ENCODE results near the gene CAPZB. TPM values are rescaled to one million over a fixed set of nuclear protein-coding genes. Genes with fewer than 3 reads are reported as not detected.

CAPZB gene
- total and polyA plus RNA-seq, 2 of the 4 experiments (the other 2 are of a cell fraction), result 216 to 304 TPM

DNA sequence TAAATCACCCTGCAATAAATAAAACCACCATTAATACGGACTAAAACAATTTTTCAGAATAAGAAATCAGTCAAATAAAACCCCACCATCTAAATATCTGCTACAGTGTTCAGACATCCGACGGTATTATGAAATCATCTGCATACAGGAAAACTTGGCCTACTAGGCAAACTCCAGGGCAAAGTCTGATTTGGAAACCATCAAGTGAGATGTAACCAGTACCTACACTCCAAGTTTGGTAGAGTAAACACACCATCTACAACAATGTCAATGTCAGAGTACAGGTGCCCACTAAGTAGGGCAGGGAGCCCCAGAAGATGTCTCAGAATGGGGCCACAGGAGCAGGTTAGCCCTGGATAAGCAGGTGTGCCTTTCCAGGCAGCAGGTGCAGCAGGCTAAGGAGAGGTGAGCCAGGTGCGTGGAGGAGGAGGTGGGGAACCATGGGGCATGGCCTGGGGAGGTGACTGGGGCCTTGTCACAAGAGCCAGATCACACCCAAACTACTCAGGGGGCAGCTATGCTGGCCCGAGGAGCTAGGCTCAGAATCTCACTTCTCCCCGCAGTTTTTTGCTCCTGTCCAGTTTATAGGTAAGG is 59.6 kb downstream of the CAPZB start:
- H2BK120ac ChIP-seq (ENCODE audit: low read depth, low read length), result peak overlapping the region; percentile 37; the same call in 1 of the 2 replicates
- H2BK5ac ChIP-seq (ENCODE audit: low read depth, low read length, poor library complexity, severe bottlenecking), result peak overlapping the region; percentile 83
- no peak overlapping the region for H2AFZ ChIP-seq (replicated peaks; ENCODE audit: low read length, poor library complexity)
- H3K9ac ChIP-seq (ENCODE audit: low read depth, low read length), result no peak overlapping the region
- H3K18ac ChIP-seq (ENCODE audit: low read depth, low read length), result peak overlapping the region; percentile 62
- H3K27ac ChIP-seq (ENCODE audit: insufficient read depth, low read length), result peak overlapping the region; percentile 93
- peaks cover 33 to 94% of the 10 kb centered on the region in 2 experiments for H3K79me1 ChIP-seq (ENCODE audit: low read depth in 1 of 2, low read length in 2 of 2)
- CTCF ChIA-PET, result interaction anchor here (0.6 to 1.2 kb wide), 2 partner anchors 35 to 215 kb away, joined by 3 to 5 read pairs; no protein-coding TSS in a partner anchor
- peak overlapping the region; percentile 66; the same call in 1 of the 2 replicates for H3K4ac ChIP-seq (ENCODE audit: low read depth, low read length)
- H4K20me1 ChIP-seq (ENCODE audit: insufficient read depth, low read length), result peaks cover 93% of the 10 kb centered on the region
- no peaks in the 10 kb centered on the region for H3K27me3 ChIP-seq (ENCODE audit: control insufficient read depth, insufficient read depth, low read length)
- H2BK20ac ChIP-seq (ENCODE audit: low read depth, low read length), result no peak overlapping the region; the same call in 1 of the 2 replicates
- H3K36me3 ChIP-seq (ENCODE audit: control insufficient read depth, insufficient read depth, low read length), result no peaks in the 10 kb centered on the region
- 100% methylated on average over 2 of the region's 6 CpGs; no CpG with 5 or more reads in 1 of the 2 experiments for WGBS, 2 experiments (ENCODE audit: extremely low coverage in 2 of 2, insufficient read length in 1 of 2)
- intact Hi-C loops (cut with micrococcal nuclease), result no loop called here
- H4K8ac ChIP-seq (ENCODE audit: low read depth in 2 of 2, low read length in 2 of 2), result no peak overlapping the region; a peak in 1 of 4 replicates
- H3K14ac ChIP-seq (replicated peaks; ENCODE audit: low read depth, low read length), result peak overlapping the region; percentile 45; the same call in 1 of the 2 replicates
- H2AK9ac ChIP-seq (replicated peaks; ENCODE audit: low read depth, low read length, poor library complexity), result peak overlapping the region; percentile 73
- peaks cover 53% of the 10 kb centered on the region for H3K4me1 ChIP-seq (ENCODE audit: control insufficient read depth, insufficient read depth, low read length)
- peaks cover 54% of the 10 kb centered on the region for H3K9me1 ChIP-seq (ENCODE audit: insufficient read depth, low read length)
- H3K23ac ChIP-seq (ENCODE audit: low read depth, low read length), result peak overlapping the region; percentile 65; the same call in 1 of the 2 replicates
- no peak for DNase-seq
- H4K91ac ChIP-seq (ENCODE audit: insufficient read depth, low read depth, low read length), result peak overlapping the region; percentile 24; the same call in 1 of the 2 replicates
- H4K5ac ChIP-seq (ENCODE audit: low read depth, low read length), result peak overlapping the region; percentile 52; the same call in 1 of the 2 replicates
- no peak overlapping the region; the same call in 1 of the 2 replicates for H3K4me2 ChIP-seq (ENCODE audit: low read depth, low read length)
- H2BK15ac ChIP-seq (ENCODE audit: low read depth, low read length), result 0 out of 3 replicates have a peak overlapping the region, but pooled peaks have one; percentile 2
- in situ Hi-C loops (cut with MboI; ENCODE audit: low sequenced_read_pairs), result no loop called here
- dilution Hi-C loops (cut with HindIII; ENCODE audit: low sequenced_read_pairs, unreplicated experiment), result no loop called here
- peak overlapping the region; percentile 31; the same call in 1 of the 2 replicates for H3K56ac ChIP-seq (ENCODE audit: extremely low read depth, insufficient read depth, low read length)
- H3K4me3 ChIP-seq (ENCODE audit: insufficient read depth, low read depth, low read length), result no peak overlapping the region
- no peak for ATAC-seq (ENCODE audit: low read depth)
- POLR2A ChIA-PET (ENCODE audit: unreplicated experiment), result no interaction called here
- H2AK5ac ChIP-seq (ENCODE audit: low read depth, low read length), result peak overlapping the region; percentile 75
- no TSS peak for BruUV-seq (replicated peaks)
- H3K9me3 ChIP-seq (ENCODE audit: control insufficient read depth, insufficient read depth, low read length), result no peaks in the 10 kb centered on the region
- no peak for TF ChIP-seq FOS (IDR thresholded peaks at IDR 0.05; ENCODE audit: low read depth, low read length)
- TF ChIP-seq USF2 (IDR thresholded peaks at IDR 0.05; ENCODE audit: low read depth, low read length), result no peak
- TF ChIP-seq RAD21 (IDR thresholded peaks at IDR 0.05; ENCODE audit: low read length), result no peak
- TF ChIP-seq POLR2A (IDR thresholded peaks at IDR 0.05; ENCODE audit: low read depth, low read length), result no peak
- TF ChIP-seq MXI1 (IDR thresholded peaks at IDR 0.05; ENCODE audit: borderline replicate concordance, low read depth, low read length), result no peak
- TF ChIP-seq BHLHE40 (IDR thresholded peaks at IDR 0.05; ENCODE audit: low read depth, low read length), result no peak
- TF ChIP-seq RFX5 (IDR thresholded peaks at IDR 0.05; ENCODE audit: low read depth, low read length), result no peak
- no peak for TF ChIP-seq CTCF (conservative IDR thresholded peaks at IDR 0.05; ENCODE audit: low read depth, low read length)
- TF ChIP-seq CHD1 (IDR thresholded peaks at IDR 0.05; ENCODE audit: low read depth, low read length), result no peak
- no peak for TF ChIP-seq RCOR1 (IDR thresholded peaks at IDR 0.05; ENCODE audit: insufficient replicate concordance, low read length)
- TF ChIP-seq MAFK (IDR thresholded peaks at IDR 0.05; ENCODE audit: low read depth, low read length), result no peak
- TF ChIP-seq, protein P1, sequence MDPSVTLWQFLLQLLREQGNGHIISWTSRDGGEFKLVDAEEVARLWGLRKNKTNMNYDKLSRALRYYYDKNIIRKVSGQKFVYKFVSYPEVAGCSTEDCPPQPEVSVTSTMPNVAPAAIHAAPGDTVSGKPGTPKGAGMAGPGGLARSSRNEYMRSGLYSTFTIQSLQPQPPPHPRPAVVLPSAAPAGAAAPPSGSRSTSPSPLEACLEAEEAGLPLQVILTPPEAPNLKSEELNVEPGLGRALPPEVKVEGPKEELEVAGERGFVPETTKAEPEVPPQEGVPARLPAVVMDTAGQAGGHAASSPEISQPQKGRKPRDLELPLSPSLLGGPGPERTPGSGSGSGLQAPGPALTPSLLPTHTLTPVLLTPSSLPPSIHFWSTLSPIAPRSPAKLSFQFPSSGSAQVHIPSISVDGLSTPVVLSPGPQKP (IDR thresholded peaks at IDR 0.05; ENCODE audit: borderline replicate concordance, low read depth, low read length), result no peak
- no peak for TF ChIP-seq NFE2L2 (IDR thresholded peaks at IDR 0.05; ENCODE audit: low read depth, low read length)
- no peak for TF ChIP-seq CEBPB (IDR thresholded peaks at IDR 0.05; ENCODE audit: low read depth, low read length)
- no peak for TF ChIP-seq MAZ (IDR thresholded peaks at IDR 0.05; ENCODE audit: borderline replicate concordance, low read depth, low read length)
